K562 (cell line): ENCODE results near the gene CSTA. TPM values are rescaled to one million over a fixed set of nuclear protein-coding genes. Genes with fewer than 3 reads are reported as not detected.

ENCODE experiments used
- ATAC-seq: fragments of 200-7000 bp; cut with Tn5 transposase; 3 replicates; pipeline ENCODE4 v1.9.1; 2020; ENCODE audit warnings: moderate library complexity
- BruUV-seq: library from RNA; stranded (reverse); fragments of 400-500 nt; replicated peaks from 2 replicates; lab custom pipeline; 2021; lab: Mats Ljungman, UMichigan
- CTCF ChIA-PET: fragments of 300-600 bp; formaldehyde crosslinking; extraction: SDS; loops from one replicate; lab custom pipeline; 2021; ENCODE audit warnings: low intra/inter-chr PET ratio; lab: Yijun Ruan, JAX
- POLR2A ChIA-PET: fragments of 300-600, 350-650 bp; sonication (Branson Sonifier 250); formaldehyde crosslinking; extraction: SDS; loops from one replicate; lab custom pipeline; 2021; ENCODE audit warnings: antibody characterized with exemption, inconsistent platforms; lab: Yijun Ruan, JAX
- DNase-seq, 4 experiments: peaks; one replicate each; pipeline versions ENCODE4 v3.0.0 to v3.0.0-alpha.2; 2011 to 2018; ENCODE audit warnings: low spot score in 3 of 4, mixed read lengths in 3 of 4; ENCODE audit errors: extremely low read depth in 1 of 4
- FAIRE-seq: peaks from 2 replicates; lab custom pipeline; 2011; peaks lifted over from hg19 to GRCh38; lab: Jason Lieb, UNC
- H2AFZ ChIP-seq: 2 replicates; pipeline ENCODE4 v1.6.0; 2011; ENCODE audit warnings: low read depth, low read length, control low read depth, inconsistent platforms
- H3K27ac ChIP-seq: fragments of 200-600 bp; 3 replicates; pipeline ENCODE4 v1.8.0; 2011; ENCODE audit warnings: low read depth, mild to moderate bottlenecking, control low read depth, inconsistent platforms, low read length, moderate library complexity, mixed read lengths; ENCODE audit errors: extremely low read depth
- H3K27me3 ChIP-seq, 2 experiments: fragments of 300-600 bp in 1 of 2; 2 replicates in 1 of 2; 3 replicates in 1 of 2; pipeline versions ENCODE4 v1.6.0 to v1.8.0; 2011; ENCODE audit warnings: inconsistent platforms in 2 of 2, low read length in 2 of 2, mild to moderate bottlenecking in 1 of 2, mixed read lengths in 1 of 2, moderate library complexity in 1 of 2; ENCODE audit not compliant: control insufficient read depth in 2 of 2, insufficient read depth in 2 of 2
- H3K36me3 ChIP-seq: fragments of 300-600 bp; 3 replicates; pipeline ENCODE4 v1.8.0; 2011; ENCODE audit warnings: mild to moderate bottlenecking, low read length, inconsistent platforms; ENCODE audit not compliant: control insufficient read depth, insufficient read depth
- H3K4me1 ChIP-seq, 2 experiments: fragments of 200-600 bp in 1 of 2; replicated peaks in 1 of 2; 2 replicates in 1 of 2; 3 replicates in 1 of 2; pipeline versions ENCODE4 v1.5.1 to v1.8.0; 2011; ENCODE audit warnings: inconsistent platforms in 2 of 2, low read length in 2 of 2, mild to moderate bottlenecking in 1 of 2, mixed read lengths in 1 of 2, moderate library complexity in 1 of 2; ENCODE audit not compliant: control insufficient read depth in 2 of 2, insufficient read depth in 2 of 2
- H3K4me2 ChIP-seq: 2 replicates; pipeline ENCODE4 v1.6.1; 2011; ENCODE audit warnings: low read length, control low read depth, inconsistent platforms, mixed read lengths; ENCODE audit not compliant: insufficient read depth
- H3K4me3 ChIP-seq: fragments of 200-600 bp; sonication (generic), shearing (Covaris generic); 2 replicates; pipeline ENCODE4 v1.5.1; 2016; ENCODE audit warnings: control low read depth, inconsistent platforms
- H3K79me2 ChIP-seq: fragments of 200-600 bp; 3 replicates; pipeline ENCODE4 v1.8.0; 2011; ENCODE audit warnings: low read length, inconsistent platforms; ENCODE audit not compliant: control insufficient read depth, insufficient read depth
- H3K9ac ChIP-seq, 2 experiments: 2 replicates each; pipeline versions ENCODE4 v1.6.0 to v1.6.1; 2011; ENCODE audit warnings: low read depth in 2 of 2, low read length in 2 of 2, control low read depth in 1 of 2, inconsistent platforms in 1 of 2, mild to moderate bottlenecking in 1 of 2, mixed read lengths in 1 of 2; ENCODE audit not compliant: insufficient read depth in 1 of 2
- H3K9me1 ChIP-seq: one replicate; pipeline ENCODE4 v1.6.0; 2011; ENCODE audit warnings: inconsistent platforms, mild to moderate bottlenecking, low read length, moderate library complexity; ENCODE audit not compliant: control insufficient read depth, insufficient read depth
- H3K9me3 ChIP-seq: replicated peaks from 2 replicates; pipeline ENCODE4 v1.5.1; 2011; ENCODE audit warnings: low read depth, low read length, inconsistent platforms; ENCODE audit not compliant: control insufficient read depth, insufficient read depth
- H4K20me1 ChIP-seq: replicated peaks from 2 replicates; pipeline ENCODE4 v1.6.1; 2011; ENCODE audit warnings: low read length, inconsistent platforms, mixed read lengths; ENCODE audit not compliant: control insufficient read depth, insufficient read depth
- AFF1 ChIP-seq, 2 experiments: fragments of 450-650 bp; IDR thresholded peaks; 2 replicates each; pipeline ENCODE4 v1.6.1; 2018; ENCODE audit warnings: mild to moderate bottlenecking in 2 of 2, low read depth in 1 of 2; ENCODE audit not compliant: partially characterized antibody in 2 of 2
- ARID2 ChIP-seq: fragments of 450-650 bp; IDR thresholded peaks from 2 replicates; pipeline ENCODE4 v1.6.1; 2017; ENCODE audit warnings: antibody characterized with exemption, mild to moderate bottlenecking
- ARID3B ChIP-seq: fragments of 250-450 bp; sonication (Bioruptor Pico); IDR thresholded peaks from 2 replicates; pipeline ENCODE4 v1.4.0; 2020; ENCODE audit warnings: borderline replicate concordance
- ETV1 ChIP-seq: fragments of 450-650 bp; conservative IDR thresholded peaks from 2 replicates; pipeline ENCODE4 v1.6.1; 2016; ENCODE audit warnings: missing genetic modification characterization, control low read depth, low read depth, missing compliant biosample characterization
- GTF2F1 ChIP-seq: IDR thresholded peaks from 2 replicates; pipeline ENCODE4 v1.6.1; 2011; ENCODE audit warnings: low read depth, low read length, improper control_type of control experiment
- HBP1 ChIP-seq: fragments of 450-650 bp; formaldehyde crosslinking; IDR thresholded peaks from 2 replicates; pipeline ENCODE4 v1.4.0; 2022; ENCODE audit warnings: missing genetic modification characterization
- NFATC3 ChIP-seq: fragments of 450-650 bp; IDR thresholded peaks from 2 replicates; pipeline ENCODE4 v1.6.1; 2017; ENCODE audit warnings: mild to moderate bottlenecking
- NFXL1 ChIP-seq: fragments of 450-650 bp; formaldehyde crosslinking; IDR thresholded peaks from 2 replicates; pipeline ENCODE4 v1.4.0; 2021; ENCODE audit warnings: mild to moderate bottlenecking
- PTBP1 ChIP-seq: fragments of 200-400 bp; formaldehyde crosslinking; IDR thresholded peaks from 2 replicates; pipeline ENCODE4 v1.6.1; 2017; ENCODE audit warnings: low read depth, low read length
- SRF ChIP-seq, 2 experiments: fragments of 250-450, 450-650 bp in 1 of 2; sonication (Bioruptor Pico) in 1 of 2; sonication (generic) in 1 of 2; formaldehyde crosslinking; IDR thresholded peaks; 2 replicates each; pipeline versions ENCODE4 v1.5.0 to v1.5.1; 2020 to 2022; ENCODE audit warnings: mild to moderate bottlenecking in 1 of 2, missing genetic modification reagents in 1 of 2
- ZBTB26 ChIP-seq: fragments of 450-650 bp; formaldehyde crosslinking; IDR thresholded peaks from 2 replicates; pipeline ENCODE4 v1.4.0; 2022; ENCODE audit warnings: missing genetic modification characterization
- ZNF121 ChIP-seq: sonication (generic); formaldehyde crosslinking; conservative IDR thresholded peaks from 2 replicates; pipeline ENCODE4 v1.8.0; 2022; ENCODE audit warnings: missing genetic modification reagents
- ZNF175 ChIP-seq: fragments of 200-800 bp; sonication (Bioruptor generic); IDR thresholded peaks from 2 replicates; pipeline ENCODE4 v1.6.1; 2016; ENCODE audit warnings: low read depth, mild to moderate bottlenecking, missing genetic modification characterization, missing compliant biosample characterization
- ZNF551 ChIP-seq: fragments of 250-450 bp; sonication (Bioruptor Pico); IDR thresholded peaks from 2 replicates; pipeline ENCODE4 v1.5.0; 2021; ENCODE audit warnings: mild to moderate bottlenecking, moderate library complexity
- ZNF717 ChIP-seq: fragments of 250-450 bp; sonication (Bioruptor Pico); IDR thresholded peaks from 2 replicates; pipeline ENCODE4 v1.5.0; 2021
- ZNF75A ChIP-seq: fragments of 450-650 bp; formaldehyde crosslinking; IDR thresholded peaks from 2 replicates; pipeline ENCODE4 v1.4.0; 2020; ENCODE audit warnings: mild to moderate bottlenecking
- WGBS: fragments of 100-300 bp; shearing (Covaris generic); methylation state at CpG from one replicate; pipeline ENCODE4 v1.1.6; 2016; ENCODE audit warnings: low coverage, mixed read lengths; ENCODE audit not compliant: insufficient coverage; ENCODE audit errors: missing lambda C conversion rate; 5-methylcytosine and 5-hydroxymethylcytosine counted together
- in situ Hi-C: fragments of 300-500 bp; cut with MboI; formaldehyde crosslinking; loops from 4 replicates; pipeline ENCODE4 v1.15.0; 2018; ENCODE audit warnings: inconsistent platforms, mixed read lengths
- intact Hi-C: fragments of 100-400 bp; cut with micrococcal nuclease; formaldehyde crosslinking; loops from 2 replicates; pipeline ENCODE4 v1.14.2; 2022
- polyA plus RNA-seq, 8 experiments: library from polyadenylated mRNA; depleted of rRNA in 4 of 8; stranded (reverse) in 5 of 8; unstranded in 3 of 8; fragments of >200 nt; fragmentation: Nextera tagmentation in 2 of 8; fragmentation: Illumina TruSeq in 1 of 8; extraction: Ambion mirVana in 2 of 8; extraction: Trizol in 1 of 8; gene quantifications; 2 replicates each; pipeline versions ENCODE4 v1.2.1 to v1.2.3, GENCODE V29; 2011 to 2014; ENCODE audit warnings: inconsistent platforms in 1 of 8, missing spikeins in 1 of 8
- total RNA-seq, 7 experiments: library from RNA; depleted of rRNA in 6 of 7; stranded (reverse); fragments of >200 nt in 6 of 7; fragmentation: Illumina TruSeq in 2 of 7; extraction: Trizol in 2 of 7; gene quantifications; 2 replicates each; pipeline versions ENCODE4 v1.2.1 to v1.2.3, GENCODE V29; 2011 to 2021; ENCODE audit warnings: low replicate concordance in 1 of 7

The CSTA gene
- total and polyA plus RNA-seq, 9 of the 15 experiments (the other 6 are each of a cell fraction or from before 2014, with no cell fraction given) = 0.11 to 3.1 (median 1.1) TPM

GRCh38 chr3:122284486-122284885 is 40.6 kb upstream of the CSTA start:
- WGBS = 3% methylated on average over 19 of the region's 20 CpGs
- DNase-seq (no peak), ATAC-seq (no peak), FAIRE-seq (no peak)
- H3K9ac ChIP-seq = no peak overlapping the region
- no peaks in the 10 kb centered on the region for H3K9me3 ChIP-seq
- H3K36me3 ChIP-seq = no peaks in the 10 kb centered on the region
- no peaks in the 10 kb centered on the region for H4K20me1 ChIP-seq
- no peaks in the 10 kb centered on the region for H3K9me1 ChIP-seq
- H3K4me1 ChIP-seq = peaks cover 0 to 5% of the 10 kb centered on the region in 2 experiments; a peak in 2 of 5 replicates
- BruUV-seq = no TSS peak
- no peak overlapping the region for H3K4me3 ChIP-seq
- no peak overlapping the region for H2AFZ ChIP-seq
- no peaks in the 10 kb centered on the region for H3K79me2 ChIP-seq
- ChIA-PET CTCF (no interaction called here), POLR2A (no interaction called here)
- in situ Hi-C loops = no loop called here
- intact Hi-C loops = no loop called here
- H3K4me2 ChIP-seq = no peak overlapping the region
- H3K27ac ChIP-seq = no peak overlapping the region
- H3K27me3 ChIP-seq = peaks cover 10 to 37% of the 10 kb centered on the region in 2 experiments; a peak in 4 of 5 replicates
- TF ChIP-seq PTBP1 = no peak
- TF ChIP-seq ZNF121 = no peak
- no peak for TF ChIP-seq HBP1
- no peak for TF ChIP-seq ARID2
- TF ChIP-seq SRF (CRISPR knock-in tag; IDR thresholded peaks at IDR 0.05) = no peak
- TF ChIP-seq ZNF551 (CRISPR knock-in tag) = no peak
- TF ChIP-seq ZNF75A = no peak
- no peak for TF ChIP-seq AFF1 (IDR thresholded peaks at IDR 0.05; ENCODE audit: low read depth in 1 of 2, partially characterized antibody in 2 of 2)
- no peak for TF ChIP-seq GTF2F1
- TF ChIP-seq ARID3B (CRISPR knock-in tag) = no peak
- no peak for TF ChIP-seq ZNF717 (CRISPR knock-in tag)
- TF ChIP-seq NFATC3 = no peak
- TF ChIP-seq ZNF175 (CRISPR knock-in tag) = no peak
- TF ChIP-seq ETV1 (tag) = no peak
- no peak for TF ChIP-seq NFXL1 (CRISPR knock-in tag)
- no peak for TF ChIP-seq ZBTB26
